ENCODE results near the gene OGDHL. TPM values are rescaled to one million over a fixed set of nuclear protein-coding genes. Genes with fewer than 3 reads are reported as not detected.
A peak's percentile ranks its signal among the peaks of the same experiment; 100 is the strongest.

OGDHL gene
- 1 to 10 TPM; 2.6 to 4.3 TPM for total RNA-seq

DNA sequence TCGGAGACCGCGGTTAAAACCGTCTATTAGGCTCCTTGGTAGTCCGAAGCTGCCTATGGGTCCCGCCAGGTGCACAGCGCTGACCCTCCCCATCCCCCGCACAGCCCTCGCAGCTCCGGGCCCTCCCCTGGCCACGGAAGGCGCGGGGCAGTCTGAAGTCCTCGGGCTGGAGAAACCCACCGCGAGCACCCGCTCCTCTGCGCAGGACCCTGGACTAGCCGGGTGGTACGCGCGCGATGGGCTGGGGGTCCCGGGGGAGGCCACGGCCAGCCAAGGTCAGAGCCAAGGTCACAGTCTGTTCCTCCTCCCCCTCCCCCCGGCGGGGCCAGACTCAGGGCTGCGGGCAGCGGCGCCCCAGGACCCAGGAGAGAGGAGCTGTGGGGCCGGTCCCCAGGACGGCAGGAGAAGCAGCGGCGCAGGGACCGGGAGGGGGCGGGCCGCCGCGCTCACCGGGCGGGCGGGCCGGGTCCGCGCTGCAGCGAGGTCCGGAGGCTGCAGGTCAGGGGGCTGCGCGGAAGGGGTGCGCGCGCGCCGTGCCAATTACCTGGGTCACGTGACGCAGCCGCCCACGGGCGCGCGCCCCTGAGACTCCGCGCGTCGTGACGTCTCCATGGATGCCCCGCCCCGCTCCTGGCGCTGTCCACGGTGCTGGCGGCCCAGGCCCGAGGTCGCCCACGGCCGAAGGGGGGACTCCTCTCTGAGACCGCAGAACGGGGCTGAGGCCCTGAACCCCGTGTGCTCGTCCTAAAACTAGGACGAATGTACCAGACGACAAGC lies at the start of gene OGDHL:
Gene OGDHL, minus strand, starts transcription at position 535 of the 777 bp plus-strand sequence. CDS start 3,731 bp downstream, outside the sequence.
- no peaks in the 10 kb centered on the region for H3K36me3 ChIP-seq (replicated peaks in 1 of 2; ENCODE audit: insufficient read depth in 1 of 2, low read depth in 2 of 2)
- ATAC-seq (peak; percentile 92), DNase-seq (peak; percentile 61 to 82 (median 73))
- intact Hi-C loops (cut with DNase I), result no loop called here
- 1 to 4% methylated on average over 15 to 69 of the region's 81 CpGs for WGBS, 2 donors
- H3K27ac ChIP-seq, result peak within 1 kb of the TSS in 2 of 4 donors; percentile 3 to 14
- H3K9me3 ChIP-seq, result no peaks in the 10 kb centered on the region
- peak within 1 kb of the TSS; percentile 43 to 71 for H3K4me3 ChIP-seq
- peak in 1 of 7 experiments; percentile 3 for TF ChIP-seq CTCF (IDR thresholded peaks at IDR 0.05)
- TF ChIP-seq POLR2A (IDR thresholded peaks at IDR 0.05), result peak in 1 of 3 donors; percentile 9
- H3K4me1 ChIP-seq, result peaks cover 12% of the 10 kb centered on the region
- peaks cover 0 to 5% of the 10 kb centered on the region in 2 donors for H3K27me3 ChIP-seq

DNA sequence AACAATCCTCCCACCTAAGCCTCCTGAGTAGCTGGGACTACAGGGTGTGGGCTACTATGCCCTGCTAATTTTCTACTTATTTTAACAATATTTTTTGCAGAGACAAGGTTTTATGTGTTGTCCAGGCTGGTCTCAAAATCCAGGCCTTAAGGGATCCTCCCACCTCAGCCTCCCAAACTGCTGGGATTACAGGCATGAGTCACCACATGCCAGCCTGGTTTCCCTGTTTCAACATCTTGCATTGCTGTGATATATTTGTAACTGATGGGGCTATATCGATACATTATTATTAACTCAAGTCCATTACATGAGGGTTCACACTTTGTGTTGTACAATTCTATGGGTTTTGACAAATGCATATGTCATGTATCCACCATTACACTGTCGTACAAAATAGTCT lies 41.9 kb upstream of the OGDHL start:
- intact Hi-C loops (cut with DNase I), result no loop called here
- Histone ChIP-seq H3K27ac (no peak overlapping the region), H3K36me3 (replicated peaks in 1 of 2; ENCODE audit: insufficient read depth in 1 of 2, low read depth in 2 of 2) (no peaks in the 10 kb centered on the region), H3K9me3 (no peaks in the 10 kb centered on the region), H3K27me3 (no peaks in the 10 kb centered on the region), H3K4me1 (no peaks in the 10 kb centered on the region), H3K4me3 (no peak overlapping the region)
- no peak for DNase-seq
- TF ChIP-seq CTCF (IDR thresholded peaks at IDR 0.05), result no peak
- TF ChIP-seq POLR2A (IDR thresholded peaks at IDR 0.05), result no peak
- no peak for ATAC-seq
- 81 to 87% methylated on average over 2 of the region's 2 CpGs for WGBS, 2 donors

- no peaks in the 10 kb centered on the region for H3K4me1 ChIP-seq
- H3K27ac ChIP-seq, result no peak overlapping the region
- WGBS, 2 donors, result 63 to 74% methylated on average over 4 of the region's 4 CpGs
- H3K9me3 ChIP-seq, result no peaks in the 10 kb centered on the region
- no peak for TF ChIP-seq CTCF (IDR thresholded peaks at IDR 0.05)
- TF ChIP-seq POLR2A (IDR thresholded peaks at IDR 0.05), result no peak
- DNase-seq (no peak), ATAC-seq (no peak)
- intact Hi-C loops (cut with DNase I), result no loop called here
- no peaks in the 10 kb centered on the region for H3K36me3 ChIP-seq (replicated peaks in 1 of 2; ENCODE audit: insufficient read depth in 1 of 2, low read depth in 2 of 2)
- no peaks in the 10 kb centered on the region for H3K27me3 ChIP-seq
- no peak overlapping the region for H3K4me3 ChIP-seq
Measured at GRCh38 chr10:49798275-49798674, 36.2 kb upstream of the OGDHL start.

DNA sequence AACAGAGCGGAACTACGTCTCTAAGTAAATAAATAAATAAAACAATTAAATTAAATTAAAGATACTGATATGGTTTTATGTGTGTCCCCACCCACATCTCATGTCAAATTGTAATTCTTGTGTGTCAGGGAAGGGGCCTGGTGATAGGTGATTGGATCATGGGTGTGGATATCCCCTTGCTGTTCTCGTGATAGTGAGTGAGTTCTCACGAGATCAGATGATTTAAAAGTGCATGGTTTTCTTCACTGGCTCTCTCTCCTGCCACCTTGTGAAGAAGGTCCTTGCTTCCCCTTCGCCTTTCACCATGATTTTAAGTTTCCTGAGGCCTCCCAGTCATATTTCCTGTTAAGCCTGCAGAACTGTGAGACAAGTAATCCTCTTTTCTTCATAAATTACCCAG lies 29.0 kb upstream of the OGDHL start:
- Histone ChIP-seq H3K36me3 (replicated peaks in 1 of 2; ENCODE audit: insufficient read depth in 1 of 2, low read depth in 2 of 2) (no peaks in the 10 kb centered on the region), H3K4me1 (no peaks in the 10 kb centered on the region), H3K27ac (no peak overlapping the region), H3K4me3 (no peak overlapping the region), H3K9me3 (no peaks in the 10 kb centered on the region), H3K27me3 (no peaks in the 10 kb centered on the region)
- intact Hi-C loops (cut with DNase I), result no loop called here
- DNase-seq, result no peak
- ATAC-seq, result no peak
- 70 to 75% methylated on average over 5 of the region's 5 CpGs for WGBS, 2 donors
- TF ChIP-seq CTCF (IDR thresholded peaks at IDR 0.05), result no peak
- no peak for TF ChIP-seq POLR2A (IDR thresholded peaks at IDR 0.05)

- TF ChIP-seq POLR2A (IDR thresholded peaks at IDR 0.05) (no peak), CTCF (IDR thresholded peaks at IDR 0.05) (no peak)
- DNase-seq, result no peak
- intact Hi-C loops (cut with DNase I), result no loop called here
- Histone ChIP-seq H3K27ac (no peak overlapping the region), H3K4me1 (no peaks in the 10 kb centered on the region), H3K36me3 (replicated peaks in 1 of 2; ENCODE audit: insufficient read depth in 1 of 2, low read depth in 2 of 2) (no peaks in the 10 kb centered on the region), H3K4me3 (no peak overlapping the region), H3K9me3 (no peaks in the 10 kb centered on the region), H3K27me3 (no peaks in the 10 kb centered on the region)
- WGBS, 2 donors, result 48 to 49% methylated on average over 2 to 8 of the region's 8 CpGs
- ATAC-seq, result no peak
Measured at GRCh38 chr10:49784681-49785080, 22.6 kb upstream of the OGDHL start.
